ES-I3 (cell line): ENCODE results near the gene MARS1.
A peak's percentile ranks its signal among the peaks of the same experiment; 100 is the strongest.

ENCODE experiments used
- H3K36me3 ChIP-seq: 2 replicates; pipeline ENCODE4 v1.6.1; 2013; ENCODE audit warnings: mild to moderate bottlenecking, low read length, control low read depth, moderate library complexity; ENCODE audit not compliant: insufficient read depth
- H3K4me1 ChIP-seq: 2 replicates; pipeline ENCODE4 v1.6.1; 2013; ENCODE audit warnings: mild to moderate bottlenecking, control low read depth, low read length; ENCODE audit not compliant: insufficient read depth
- H3K9ac ChIP-seq: 2 replicates; pipeline ENCODE4 v1.6.1; 2013; ENCODE audit warnings: low read depth, mild to moderate bottlenecking, low read length, moderate library complexity
- H3K9me3 ChIP-seq: 2 replicates; pipeline ENCODE4 v1.6.1; 2013; ENCODE audit warnings: mild to moderate bottlenecking, low read length, moderate library complexity; ENCODE audit not compliant: control insufficient read depth, insufficient read depth

MARS1 gene

DNA sequence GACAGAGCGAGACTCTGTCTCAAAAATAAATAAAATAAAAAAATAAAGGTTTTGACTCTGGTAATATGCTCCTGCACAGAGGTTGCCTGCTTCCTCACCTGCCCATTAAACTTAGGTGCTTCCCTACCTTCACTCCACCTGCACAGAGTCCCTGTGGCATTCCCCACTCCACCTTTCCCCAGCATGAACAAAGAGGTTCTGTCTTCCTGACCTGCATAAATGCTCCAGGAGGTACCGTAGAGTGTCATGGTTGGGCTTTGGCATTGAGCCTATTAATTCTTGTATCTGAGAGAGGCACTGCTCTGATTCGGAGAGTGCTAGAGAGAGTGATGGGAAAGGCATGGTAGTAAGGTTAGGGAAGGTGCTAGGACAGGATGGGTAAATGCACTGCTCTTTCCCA is 14.5 kb upstream of the MARS1 start:
- no peak overlapping the region for H3K9ac ChIP-seq
- H3K4me1 ChIP-seq: peaks cover 17% of the 10 kb centered on the region
- no peaks in the 10 kb centered on the region for H3K9me3 ChIP-seq
- H3K36me3 ChIP-seq: no peaks in the 10 kb centered on the region

DNA sequence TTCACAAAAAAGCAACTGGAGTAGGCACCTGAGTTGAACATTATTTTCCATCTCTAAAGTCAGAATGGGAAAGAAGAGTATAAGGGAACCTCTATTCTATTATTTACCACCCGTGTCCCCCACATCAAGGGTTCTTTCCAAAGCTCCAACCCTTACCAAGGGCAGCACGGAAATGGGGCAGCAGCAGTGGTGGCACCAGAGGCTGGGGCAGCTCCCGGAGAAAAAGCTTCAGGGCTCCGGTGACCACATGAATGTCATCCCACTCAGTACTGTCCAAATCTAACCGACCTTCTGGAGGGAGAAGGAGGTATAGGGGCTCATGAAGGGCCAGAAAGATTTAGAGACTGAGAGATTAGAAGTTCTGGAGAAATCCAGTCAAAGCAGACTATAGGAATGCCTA is 14.0 kb upstream of the MARS1 start:
- H3K36me3 ChIP-seq: no peaks in the 10 kb centered on the region

DNA sequence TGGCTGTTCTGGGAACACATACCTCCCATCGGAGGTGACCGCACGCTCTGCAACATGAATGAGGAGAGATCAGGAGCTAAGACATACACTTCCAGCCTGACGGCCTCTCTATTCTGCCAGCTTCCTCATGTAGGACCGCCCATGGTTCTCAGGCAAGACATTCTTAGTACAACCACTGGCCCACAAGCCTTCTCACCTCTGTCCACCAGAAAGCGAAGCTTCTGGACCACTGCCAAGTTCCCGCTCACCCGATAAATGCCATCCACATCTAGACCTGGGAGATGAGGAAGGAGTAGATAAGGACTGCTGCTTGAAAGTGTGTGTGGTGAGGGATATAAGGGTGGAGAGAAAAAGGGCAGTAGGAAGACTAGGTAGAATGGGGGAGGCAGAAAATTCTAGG is 13.4 kb upstream of the MARS1 start:
- Histone ChIP-seq H3K4me1 (peaks cover 17% of the 10 kb centered on the region), H3K9ac (no peak overlapping the region)

More for the DNA sequence above, 14.0 kb upstream of the MARS1 start:
- Histone ChIP-seq H3K9me3 (no peaks in the 10 kb centered on the region), H3K4me1 (peaks cover 17% of the 10 kb centered on the region), H3K9ac (no peak overlapping the region)

DNA sequence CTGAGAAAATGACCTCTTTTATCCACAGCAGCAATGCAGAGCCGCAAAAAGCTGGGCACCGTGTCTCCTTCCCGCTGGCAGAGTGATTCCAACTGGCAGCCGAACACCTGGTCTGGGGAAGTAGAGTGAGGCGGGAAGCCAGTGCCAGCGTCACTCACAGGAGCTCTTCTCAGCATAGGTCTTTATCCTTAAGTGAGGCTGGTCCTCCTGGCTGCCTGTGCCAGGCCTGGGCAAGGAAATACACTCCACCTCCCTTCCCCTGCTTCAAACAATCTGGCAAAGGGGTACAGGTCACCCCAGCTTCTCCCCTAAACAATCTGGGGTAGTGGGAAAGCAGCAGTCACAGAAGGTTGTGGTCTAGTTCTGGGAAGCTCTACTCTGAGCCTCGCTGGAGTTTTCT is 13.0 kb upstream of the MARS1 start:
- Histone ChIP-seq H3K36me3 (no peaks in the 10 kb centered on the region), H3K9ac (peak overlapping the region; percentile 49; the same call in 1 of the 2 replicates), H3K9me3 (no peaks in the 10 kb centered on the region), H3K4me1 (peaks cover 17% of the 10 kb centered on the region)

More for the DNA sequence above, 13.4 kb upstream of the MARS1 start:
- Histone ChIP-seq H3K36me3 (no peaks in the 10 kb centered on the region), H3K9me3 (no peaks in the 10 kb centered on the region)

DNA sequence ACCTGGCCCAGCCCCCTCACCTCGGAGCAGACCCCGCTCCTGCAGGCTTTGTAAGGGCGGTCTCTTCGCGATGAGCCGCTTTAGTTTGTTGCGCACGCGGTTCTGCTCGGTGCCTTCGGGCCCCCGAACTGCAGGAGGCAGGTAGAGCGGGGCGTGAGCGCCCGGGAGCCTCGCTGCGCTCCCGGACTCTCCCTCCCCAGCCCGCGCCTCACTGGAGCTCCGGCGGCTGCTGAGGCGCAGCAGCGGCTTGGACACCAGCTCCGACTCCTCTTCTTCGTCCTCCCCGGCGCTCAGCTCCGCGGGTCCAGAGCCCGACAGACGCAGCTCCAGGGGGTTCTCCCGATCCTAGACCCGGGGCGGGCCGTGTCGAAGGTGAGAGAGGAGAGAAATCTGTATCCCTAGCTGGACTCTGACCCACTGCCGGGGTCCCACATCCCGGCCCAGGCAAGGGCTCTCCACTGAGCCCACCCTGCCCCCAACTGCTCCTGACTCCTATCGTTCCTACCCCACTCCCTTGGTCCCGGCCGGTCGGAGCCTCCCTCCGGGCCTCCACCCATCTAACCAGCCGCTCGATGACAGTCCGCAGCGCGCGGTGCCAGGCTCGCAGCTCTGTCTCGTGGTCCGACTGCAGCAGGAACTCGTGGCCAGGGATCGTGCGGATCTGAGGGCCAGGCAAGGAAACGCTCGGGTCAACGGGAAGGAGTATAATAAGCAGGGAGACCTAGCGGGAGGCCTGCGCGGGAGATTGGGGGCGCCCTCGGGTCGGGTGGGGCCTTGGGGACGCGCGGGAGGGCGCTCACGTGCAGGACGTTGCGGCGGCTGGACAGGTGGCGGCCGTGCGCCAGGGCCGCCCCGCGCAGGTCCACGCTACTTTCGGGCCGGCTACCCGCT is 12.4 kb upstream of the MARS1 start:
- H3K9ac ChIP-seq: peak overlapping the region; percentile 49; the same call in 1 of the 2 replicates
- H3K9me3 ChIP-seq: no peaks in the 10 kb centered on the region
- H3K36me3 ChIP-seq: no peaks in the 10 kb centered on the region
- H3K4me1 ChIP-seq: peaks cover 17% of the 10 kb centered on the region

DNA sequence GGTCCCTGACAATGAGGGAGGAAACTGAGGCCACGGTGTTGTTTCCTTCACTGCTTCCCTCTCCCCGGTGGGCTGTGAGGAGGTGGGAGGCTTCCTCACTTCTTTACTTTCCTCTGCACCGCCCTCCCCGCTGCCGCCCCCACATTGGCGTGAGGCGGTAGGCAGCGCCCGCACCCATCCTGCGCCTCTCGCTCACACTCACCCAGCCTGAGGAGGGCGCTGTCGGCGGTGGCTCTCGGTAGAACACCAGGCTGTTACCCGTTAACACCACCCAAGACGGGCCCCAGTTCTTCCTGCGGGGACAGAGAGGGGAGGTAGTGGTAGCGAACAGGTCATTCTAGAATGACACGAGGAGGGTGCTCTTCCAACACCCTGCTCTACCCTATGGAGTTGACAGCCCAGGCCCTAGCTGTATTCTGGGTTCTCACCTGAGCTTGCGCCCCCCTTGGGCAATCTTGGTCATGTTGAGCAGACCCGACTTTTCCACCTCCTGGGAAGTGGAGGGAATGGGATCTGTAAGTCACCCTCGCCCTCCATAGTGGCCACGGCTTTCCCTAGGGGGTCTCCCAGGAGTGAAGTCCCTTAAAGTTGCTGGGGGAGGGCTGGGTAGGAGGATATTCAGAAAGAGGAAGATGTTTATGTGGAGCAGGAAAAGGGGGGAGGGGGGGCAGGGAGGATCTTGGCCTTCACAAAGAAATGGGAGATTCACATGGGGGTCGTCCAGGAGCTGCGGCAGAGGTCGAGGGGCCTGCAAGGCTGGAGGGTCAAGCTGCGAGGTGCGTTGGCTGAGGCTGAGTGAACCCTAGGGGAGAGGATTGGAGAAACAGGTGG is 11.5 kb upstream of the MARS1 start:
- no peaks in the 10 kb centered on the region for H3K9me3 ChIP-seq
- H3K4me1 ChIP-seq: peaks cover 18% of the 10 kb centered on the region
- no peaks in the 10 kb centered on the region for H3K36me3 ChIP-seq
- peak overlapping the region; percentile 49; the same call in 1 of the 2 replicates for H3K9ac ChIP-seq

DNA sequence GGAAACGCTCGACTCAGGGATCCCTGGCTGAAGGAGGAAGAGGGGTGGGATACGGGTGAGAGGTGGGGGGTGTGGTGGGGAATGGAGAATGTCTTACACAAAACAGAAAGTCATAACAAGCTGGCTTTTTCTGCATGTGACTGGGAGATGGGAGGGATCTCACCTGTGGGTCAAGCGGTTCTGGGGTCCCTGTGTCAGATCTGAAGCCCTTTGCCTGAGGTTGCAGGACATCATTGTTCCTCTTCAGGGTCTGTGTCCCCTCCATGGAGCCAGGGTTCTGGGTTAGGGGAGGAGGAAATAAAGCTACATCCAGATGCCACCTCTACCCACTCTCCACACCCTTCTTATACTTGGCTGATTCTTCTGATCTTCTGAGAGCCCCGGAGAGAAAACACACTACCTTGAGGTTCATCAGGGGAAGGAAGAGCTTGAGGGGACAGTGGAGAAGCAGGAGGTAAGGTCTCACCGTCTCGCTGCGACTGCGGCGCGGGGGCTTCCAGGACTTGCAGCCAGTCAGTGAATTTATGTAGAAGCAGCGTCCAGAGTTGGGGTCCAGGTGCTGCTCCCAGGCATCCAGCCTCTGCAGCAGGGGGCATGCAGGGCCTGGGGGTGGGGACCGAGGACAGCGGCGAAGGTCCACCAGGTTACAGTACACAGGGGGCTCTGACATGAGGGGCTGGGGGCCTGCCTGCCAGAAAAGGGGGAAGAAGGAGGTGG is 10.7 kb upstream of the MARS1 start:
- H3K9me3 ChIP-seq: no peaks in the 10 kb centered on the region
- H3K4me1 ChIP-seq: peaks cover 25% of the 10 kb centered on the region
- no peaks in the 10 kb centered on the region for H3K36me3 ChIP-seq
- no peak overlapping the region for H3K9ac ChIP-seq

DNA sequence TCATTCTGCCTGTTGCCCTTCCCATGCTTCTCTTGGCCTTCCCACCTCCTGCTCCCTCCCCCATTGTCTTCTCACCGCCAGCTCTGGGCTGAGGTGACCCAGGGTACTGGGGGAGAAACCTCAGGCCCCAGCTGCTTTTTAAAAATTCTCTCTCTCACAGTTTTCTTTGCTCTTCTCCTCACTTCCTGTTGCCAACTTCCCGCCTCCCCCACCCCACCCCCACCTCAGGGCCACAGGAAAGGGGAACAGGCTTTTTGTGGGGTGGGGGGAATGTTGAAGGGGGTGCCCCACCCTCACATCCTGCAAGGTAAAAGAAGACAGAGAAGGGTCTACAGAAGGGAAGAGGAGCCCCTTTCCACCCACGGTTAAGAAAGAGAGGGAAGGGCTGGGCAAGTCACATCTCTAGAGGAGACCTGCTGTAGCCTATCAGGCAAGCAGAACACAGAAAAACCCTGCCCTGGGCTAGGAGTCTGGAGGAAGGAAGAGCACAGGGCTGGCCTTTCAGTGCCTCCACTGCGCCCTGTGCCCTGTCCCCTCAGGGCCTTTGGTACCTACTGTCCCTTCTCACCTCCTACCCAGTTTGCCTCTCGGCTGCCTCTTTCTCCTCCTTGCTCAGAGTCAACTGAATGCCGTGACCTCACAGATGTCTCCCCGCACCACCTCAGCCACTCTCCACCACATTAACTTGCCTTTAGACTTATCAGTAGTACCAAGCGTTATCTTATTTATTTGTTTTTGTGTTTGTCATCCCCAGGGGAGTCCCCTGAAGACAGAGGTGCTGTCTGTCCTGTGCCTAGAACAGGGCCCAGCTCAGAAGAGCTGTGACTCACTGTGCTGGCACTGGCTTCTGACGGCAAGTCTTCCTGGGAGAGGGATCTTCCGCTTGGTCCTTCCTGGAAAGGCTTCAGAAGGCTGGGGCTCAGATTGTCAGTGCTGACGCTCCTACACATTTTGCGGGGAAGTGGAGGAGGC is 9.9 kb upstream of the MARS1 start:
- Histone ChIP-seq H3K9ac (no peak overlapping the region), H3K9me3 (no peaks in the 10 kb centered on the region), H3K4me1 (peaks cover 25% of the 10 kb centered on the region), H3K36me3 (no peaks in the 10 kb centered on the region)

DNA sequence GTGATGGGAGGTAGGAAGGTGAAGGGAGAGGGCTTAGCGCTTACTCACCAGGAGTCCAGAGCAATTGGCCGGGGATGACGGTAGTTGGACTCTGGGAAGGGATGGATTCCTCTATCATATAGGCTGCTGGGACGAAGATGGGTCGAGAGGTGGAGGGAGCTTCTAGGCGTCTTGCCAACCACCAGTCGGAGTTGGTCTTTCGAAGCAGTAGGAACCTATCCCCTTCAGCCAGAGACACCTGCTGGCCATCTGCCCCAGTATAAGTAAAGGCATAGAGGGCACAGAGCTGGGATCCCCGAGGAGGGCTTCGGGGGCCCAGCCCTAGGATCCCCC is 8.9 kb upstream of the MARS1 start:
- Histone ChIP-seq H3K36me3 (no peaks in the 10 kb centered on the region), H3K9me3 (no peaks in the 10 kb centered on the region), H3K4me1 (peaks cover 32% of the 10 kb centered on the region), H3K9ac (no peak overlapping the region)

DNA sequence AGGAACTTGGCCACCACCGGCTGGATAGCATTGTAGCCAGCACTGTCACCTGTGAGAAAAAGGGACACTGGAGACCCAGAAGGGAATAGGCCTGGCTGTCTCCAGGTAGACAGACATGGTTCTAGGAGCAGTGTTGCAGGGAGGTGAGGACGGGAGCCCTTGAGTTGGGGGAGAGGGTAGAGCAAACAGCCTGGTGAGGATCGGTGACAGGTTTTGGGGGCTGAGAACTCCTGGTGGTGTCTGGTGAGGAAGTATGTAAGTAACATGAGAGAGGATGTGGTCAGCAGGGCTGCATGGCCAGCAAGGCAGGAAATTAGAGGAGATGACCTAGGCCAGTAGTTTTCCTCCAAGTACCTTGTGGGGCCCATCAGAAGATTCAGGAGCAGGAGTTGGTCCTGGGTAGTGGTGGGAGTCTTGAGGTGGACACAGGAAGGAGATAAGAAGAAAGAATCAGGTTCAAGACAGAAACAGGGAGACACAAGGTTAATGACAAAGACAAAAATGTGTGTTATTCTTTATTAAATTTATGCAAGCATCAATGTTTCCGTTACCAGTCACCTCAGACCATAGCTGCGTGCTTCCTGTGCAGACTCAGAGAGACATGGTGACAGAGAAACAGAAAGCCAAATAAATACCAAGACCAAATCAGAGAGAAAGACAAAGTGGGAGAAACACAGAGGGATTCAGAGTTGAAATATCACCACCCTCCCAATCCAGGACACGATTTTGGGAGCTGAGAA is 8.3 kb upstream of the MARS1 start, which contains the start of gene ARHGAP9:
Gene ARHGAP9 (minus strand): TSS at position 491 of the 740 bp plus-strand sequence. CDS start 460 bp downstream, at position 31.
- Histone ChIP-seq H3K36me3 (no peaks in the 10 kb centered on the region), H3K9me3 (no peaks in the 10 kb centered on the region), H3K4me1 (peaks cover 32% of the 10 kb centered on the region), H3K9ac (no peak within 1 kb of the TSS)

DNA sequence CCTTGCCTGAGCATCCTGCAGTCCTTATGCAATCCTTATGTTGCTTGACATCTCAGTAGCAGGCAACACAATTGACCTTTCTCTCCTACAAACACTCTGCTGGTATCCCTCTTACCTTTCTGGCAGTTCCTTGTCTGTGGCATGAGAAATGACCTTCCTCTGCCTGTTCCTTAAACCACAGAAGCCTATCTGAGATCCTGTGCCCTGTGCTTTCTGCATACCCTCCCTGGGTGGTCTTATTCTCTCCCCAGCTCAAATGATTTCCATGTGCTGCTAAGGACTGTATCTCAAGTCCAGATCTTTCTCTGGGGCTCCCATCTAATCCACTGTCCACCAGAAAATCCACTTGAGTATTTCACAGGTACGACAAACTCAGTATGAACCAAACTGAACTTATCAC is 6.2 kb upstream of the MARS1 start:
- Histone ChIP-seq H3K36me3 (no peaks in the 10 kb centered on the region), H3K4me1 (peaks cover 32% of the 10 kb centered on the region), H3K9ac (no peak overlapping the region), H3K9me3 (no peaks in the 10 kb centered on the region)

DNA sequence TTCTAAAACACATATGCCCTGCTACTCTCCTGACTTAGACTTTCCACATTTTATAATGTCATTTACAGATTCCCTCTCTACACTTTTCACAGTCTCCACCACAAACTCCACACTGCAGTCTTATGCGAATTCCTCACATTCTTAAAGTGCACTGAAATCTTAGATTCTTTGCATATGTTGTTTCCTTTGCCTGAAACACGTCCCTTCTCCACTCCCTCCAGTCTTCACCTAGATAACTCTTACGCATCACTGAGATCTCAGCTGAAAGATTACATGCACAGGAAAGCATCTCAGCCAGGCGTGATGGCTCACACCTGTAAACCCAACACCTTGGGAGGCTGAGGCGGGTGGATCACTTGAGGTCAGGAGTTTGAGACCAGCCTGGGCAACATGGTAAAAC is 4.4 kb upstream of the MARS1 start:
- no peak overlapping the region for H3K9ac ChIP-seq
- H3K9me3 ChIP-seq: no peaks in the 10 kb centered on the region
- peaks cover 14% of the 10 kb centered on the region for H3K4me1 ChIP-seq
- no peaks in the 10 kb centered on the region for H3K36me3 ChIP-seq

DNA sequence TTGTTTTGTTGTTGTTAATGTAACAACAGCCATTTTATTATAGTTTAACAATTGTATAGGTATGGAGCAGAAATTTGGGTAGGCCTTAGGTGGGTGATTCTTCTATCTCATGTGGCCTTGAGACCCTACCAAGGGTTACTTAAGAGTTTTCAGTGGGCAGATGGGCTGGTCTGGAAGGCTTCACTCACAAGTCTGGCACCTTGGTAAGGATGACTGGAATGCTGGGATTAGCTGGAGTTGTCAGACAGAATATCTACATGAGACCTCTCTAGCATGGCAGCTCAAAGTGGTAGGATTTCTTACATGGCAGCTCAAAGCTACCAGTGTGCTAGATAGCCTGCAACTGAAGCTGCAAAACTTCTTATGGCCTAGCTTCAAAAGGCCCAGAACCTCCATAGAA is 2.2 kb upstream of the MARS1 start:
- Histone ChIP-seq H3K4me1 (peaks cover 14% of the 10 kb centered on the region), H3K9me3 (no peaks in the 10 kb centered on the region), H3K9ac (no peak overlapping the region), H3K36me3 (peaks cover 17% of the 10 kb centered on the region)
